Uterus (tissue), 4 donors: ENCODE measurements around the gene MAOA. TPM values are rescaled to one million over a fixed set of nuclear protein-coding genes. Genes with fewer than 3 reads are reported as not detected.

ENCODE experiments used
- DNase-seq, 2 donors: peaks; one replicate each; pipeline ENCODE4 v3.0.0-alpha.2; 2019 to 2020
- H3K27ac ChIP-seq, 2 donors: fragments of 200-600 bp; sonication (generic); 1 replicate in 1 of 2; 2 replicates in 1 of 2; pipeline ENCODE4 v1.5.1; 2016 to 2018
- H3K27me3 ChIP-seq, 2 donors: fragments of 200-600 bp; sonication (generic); one replicate each; pipeline ENCODE4 v1.5.1; 2018 to 2019; ENCODE audit warnings: control low read depth in 1 of 2
- H3K36me3 ChIP-seq, 2 donors: fragments of 200-600 bp; sonication (generic); one replicate each; pipeline ENCODE4 v1.5.1; 2019; ENCODE audit warnings: control low read depth in 1 of 2
- H3K4me1 ChIP-seq, 2 donors: fragments of 200-600 bp; sonication (generic); one replicate each; pipeline ENCODE4 v1.5.1; 2018 to 2019; ENCODE audit warnings: control low read depth in 1 of 2
- H3K4me3 ChIP-seq, 2 donors: fragments of 200-600 bp; sonication (generic); 1 replicate in 1 of 2; 2 replicates in 1 of 2; pipeline ENCODE4 v1.5.1; 2018 to 2019; ENCODE audit warnings: mild to moderate bottlenecking in 1 of 2
- H3K9me3 ChIP-seq, 2 donors: fragments of 200-600 bp; sonication (generic); one replicate each; pipeline ENCODE4 v1.5.1; 2019; ENCODE audit warnings: control low read depth in 1 of 2
- POLR2A ChIP-seq, 2 donors: fragments of 450-650 bp; IDR thresholded peaks; one replicate each; pipeline ENCODE4 v1.6.1; 2016; ENCODE audit warnings: antibody characterized with exemption in 2 of 2, mild to moderate bottlenecking in 1 of 2, moderate library complexity in 1 of 2
- intact Hi-C: fragments of 100-400 bp; cut with DNase I; formaldehyde crosslinking; loops from one replicate; pipeline ENCODE4 v1.15.1; 2023; ENCODE audit warnings: low total_unique reads
- total RNA-seq, 4 donors: library from RNA; depleted of rRNA in 3 of 4; stranded (reverse); fragments of >200 nt in 3 of 4; gene quantifications; one replicate each; pipeline versions ENCODE4 v1.1.0 to v1.2.4, GENCODE V29; 2014 to 2023
- TF ChIP-seq, protein P1 (sequence below), 4 experiments: fragments of 200-600 bp in 2 of 4; fragments of 450-650 bp in 2 of 4; sonication (generic) in 2 of 4; IDR thresholded peaks; one replicate each; pipeline ENCODE4 v1.5.1; 2016 to 2019; ENCODE audit warnings: antibody characterized with exemption in 4 of 4, mild to moderate bottlenecking in 2 of 4, moderate library complexity in 1 of 4
- donor health status: DM: yes; HTN: yes; CAD: no.

The MAOA gene
- total RNA-seq, 4 donors from 2014 or later = 13.2 to 90.6 (median 67.1) TPM

DNA sequence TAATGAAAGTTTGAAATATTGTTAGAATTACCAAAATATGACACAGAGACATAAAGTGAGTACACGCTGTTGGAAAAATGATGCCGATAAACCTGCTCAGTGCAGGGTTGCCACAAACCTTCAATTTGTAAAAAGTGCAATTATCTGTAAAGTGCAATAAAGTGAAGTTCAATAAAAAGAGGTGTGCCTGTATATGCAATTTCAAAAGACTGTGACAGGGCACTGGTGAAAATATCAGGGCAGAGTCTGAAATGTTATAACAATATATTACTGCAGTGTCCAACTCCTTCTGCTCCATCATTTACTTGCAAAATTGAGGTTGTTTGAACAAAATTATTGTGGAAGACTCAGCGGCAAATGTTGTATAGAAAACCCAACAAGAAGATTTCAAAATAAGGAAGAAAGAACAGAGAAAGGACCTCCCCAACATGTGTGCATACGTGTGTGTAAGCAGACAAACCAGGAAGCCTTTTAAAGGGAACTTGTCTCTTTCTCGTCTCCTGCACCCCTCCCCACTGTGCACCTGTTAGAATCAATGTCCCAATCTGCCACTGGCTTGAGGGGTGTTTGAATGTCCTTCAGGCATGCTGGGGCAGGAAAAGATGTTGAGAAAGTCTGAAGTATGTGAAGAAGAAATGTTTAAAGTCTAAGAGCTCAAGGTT, 130.0 kb downstream of the MAOA start:
- intact Hi-C loops = no loop called here
- H3K9me3 ChIP-seq = no peaks in the 10 kb centered on the region
- H3K4me1 ChIP-seq = no peaks in the 10 kb centered on the region
- H3K36me3 ChIP-seq = no peaks in the 10 kb centered on the region
- no peaks in the 10 kb centered on the region for H3K27me3 ChIP-seq
- TF ChIP-seq, protein P1, sequence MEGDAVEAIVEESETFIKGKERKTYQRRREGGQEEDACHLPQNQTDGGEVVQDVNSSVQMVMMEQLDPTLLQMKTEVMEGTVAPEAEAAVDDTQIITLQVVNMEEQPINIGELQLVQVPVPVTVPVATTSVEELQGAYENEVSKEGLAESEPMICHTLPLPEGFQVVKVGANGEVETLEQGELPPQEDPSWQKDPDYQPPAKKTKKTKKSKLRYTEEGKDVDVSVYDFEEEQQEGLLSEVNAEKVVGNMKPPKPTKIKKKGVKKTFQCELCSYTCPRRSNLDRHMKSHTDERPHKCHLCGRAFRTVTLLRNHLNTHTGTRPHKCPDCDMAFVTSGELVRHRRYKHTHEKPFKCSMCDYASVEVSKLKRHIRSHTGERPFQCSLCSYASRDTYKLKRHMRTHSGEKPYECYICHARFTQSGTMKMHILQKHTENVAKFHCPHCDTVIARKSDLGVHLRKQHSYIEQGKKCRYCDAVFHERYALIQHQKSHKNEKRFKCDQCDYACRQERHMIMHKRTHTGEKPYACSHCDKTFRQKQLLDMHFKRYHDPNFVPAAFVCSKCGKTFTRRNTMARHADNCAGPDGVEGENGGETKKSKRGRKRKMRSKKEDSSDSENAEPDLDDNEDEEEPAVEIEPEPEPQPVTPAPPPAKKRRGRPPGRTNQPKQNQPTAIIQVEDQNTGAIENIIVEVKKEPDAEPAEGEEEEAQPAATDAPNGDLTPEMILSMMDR (IDR thresholded peaks at IDR 0.05) = no peak
- no peak for TF ChIP-seq POLR2A (IDR thresholded peaks at IDR 0.05)
- DNase-seq = no peak
- H3K4me3 ChIP-seq = no peak overlapping the region
- no peak overlapping the region for H3K27ac ChIP-seq

Other genes starting within 250 kb of the MAOA start
- 100 to 1,000 TPM in 1 of 4 donors, 10 to 100 TPM in 3; 32.9 to 131 (median 58.2) TPM for gene MAOB, start 226.2 kb downstream of the MAOA start, total RNA-seq